Naive thymus-derived CD4-positive, alpha-beta T cell (primary cell): ENCODE results near the gene EPB41L4A. TPM values are rescaled to one million over a fixed set of nuclear protein-coding genes. Genes with fewer than 3 reads are reported as not detected.
A peak's percentile ranks its signal among the peaks of the same experiment; 100 is the strongest.

Source experiments
- ATAC-seq: fragments of 150-1000 bp; cut with Tn5 transposase; 2 replicates; pipeline ENCODE4 v1.10.0; 2021; ENCODE audit warnings: mild to moderate bottlenecking, moderate library complexity
- CTCF ChIA-PET: fragments of 350-600 bp; sonication (Branson Sonifier 250); formaldehyde crosslinking; loops from one replicate; lab custom pipeline; 2021; ENCODE audit warnings: antibody characterized with exemption; lab: Charles Lee
- POLR2A ChIA-PET: fragments of 350-600 bp; sonication (Branson Sonifier 250); formaldehyde crosslinking; loops from one replicate; lab custom pipeline; 2021; ENCODE audit warnings: antibody characterized with exemption, inconsistent platforms; lab: Charles Lee
- DNase-seq, 9 donors: peaks; one replicate each; pipeline versions ENCODE4 v3.0.0 to v3.0.0-alpha.2; 2020 to 2022; ENCODE audit warnings: mixed read lengths in 1 of 9
- H3K27ac ChIP-seq: one replicate; pipeline ENCODE4 v1.7.0; 2013; ENCODE audit warnings: mild to moderate bottlenecking, low read depth, low read length, moderate library complexity
- H3K27me3 ChIP-seq, 2 donors: one replicate each; pipeline ENCODE4 v1.7.0; 2013; ENCODE audit warnings: low read length in 2 of 2, mild to moderate bottlenecking in 2 of 2, moderate library complexity in 2 of 2; ENCODE audit not compliant: control insufficient read depth in 2 of 2, insufficient read depth in 2 of 2
- H3K36me3 ChIP-seq, 3 experiments: 1 replicate in 2 of 3; 2 replicates in 1 of 3; pipeline ENCODE4 v1.7.0; 2013; ENCODE audit warnings: low read length in 3 of 3, mild to moderate bottlenecking in 3 of 3, moderate library complexity in 1 of 3; ENCODE audit not compliant: insufficient read depth in 3 of 3, control insufficient read depth in 2 of 3
- H3K4me1 ChIP-seq, 2 donors: one replicate each; pipeline ENCODE4 v1.7.0; 2013; ENCODE audit warnings: low read length in 2 of 2, mild to moderate bottlenecking in 2 of 2, moderate library complexity in 1 of 2; ENCODE audit not compliant: control insufficient read depth in 2 of 2, insufficient read depth in 2 of 2
- H3K4me3 ChIP-seq: 2 replicates; pipeline ENCODE4 v1.7.0; 2013; ENCODE audit warnings: mild to moderate bottlenecking, low read length
- H3K9me3 ChIP-seq, 3 experiments: 1 replicate in 2 of 3; 2 replicates in 1 of 3; pipeline ENCODE4 v1.7.0; 2013; ENCODE audit warnings: low read length in 3 of 3; ENCODE audit not compliant: control insufficient read depth in 2 of 3
- H3K27ac Mint-ChIP-seq, 9 donors: one replicate each; pipeline ENCODE4 v1.8.0; 2020 to 2022; ENCODE audit warnings: mixed read lengths in 9 of 9, mild to moderate bottlenecking in 8 of 9, moderate library complexity in 5 of 9, inconsistent platforms in 2 of 9
- H3K27me3 Mint-ChIP-seq, 5 donors: one replicate each; pipeline ENCODE4 v1.8.0; 2021 to 2022; ENCODE audit warnings: mixed read lengths in 5 of 5, mild to moderate bottlenecking in 1 of 5
- H3K36me3 Mint-ChIP-seq, 5 donors: one replicate each; pipeline ENCODE4 v1.8.0; 2020 to 2022; ENCODE audit warnings: mixed read lengths in 5 of 5, mild to moderate bottlenecking in 3 of 5, inconsistent platforms in 1 of 5
- H3K4me1 Mint-ChIP-seq, 7 donors: one replicate each; pipeline ENCODE4 v1.8.0; 2020 to 2022; ENCODE audit warnings: mixed read lengths in 7 of 7, mild to moderate bottlenecking in 3 of 7, inconsistent platforms in 1 of 7
- H3K4me3 Mint-ChIP-seq, 10 donors: one replicate each; pipeline ENCODE4 v1.8.0; 2020 to 2022; ENCODE audit warnings: mild to moderate bottlenecking in 10 of 10, mixed read lengths in 10 of 10, moderate library complexity in 6 of 10, inconsistent platforms in 2 of 10
- H3K9me3 Mint-ChIP-seq, 11 donors: one replicate each; pipeline ENCODE4 v1.8.0; 2020 to 2022; ENCODE audit warnings: mixed read lengths in 11 of 11, mild to moderate bottlenecking in 4 of 11, inconsistent platforms in 1 of 11, moderate library complexity in 1 of 11
- intact Hi-C, 2 donors: fragments of 100-400 bp; cut with micrococcal nuclease; formaldehyde crosslinking; loops; one replicate each; pipeline ENCODE4 v1.15.1; 2023
- polyA plus RNA-seq, 2 donors: library from polyadenylated mRNA; unstranded; fragments of 300-500 nt; fragmentation: Illumina TruSeq; gene quantifications; one replicate each; pipeline ENCODE4 v1.2.3, GENCODE V29; 2021
- total RNA-seq, 6 experiments: library from RNA in 5 of 6; stranded (reverse) in 5 of 6; gene quantifications; 1 replicate in 5 of 6; 2 replicates in 1 of 6; pipeline ENCODE4 v1.2.3 and lab custom pipeline; 2021 to 2026

Gene EPB41L4A
- total and polyA plus RNA-seq, 7 experiments from 2014 or later: 0.17 to 1.7 (median 0.96) TPM; not detected in 1

DNA sequence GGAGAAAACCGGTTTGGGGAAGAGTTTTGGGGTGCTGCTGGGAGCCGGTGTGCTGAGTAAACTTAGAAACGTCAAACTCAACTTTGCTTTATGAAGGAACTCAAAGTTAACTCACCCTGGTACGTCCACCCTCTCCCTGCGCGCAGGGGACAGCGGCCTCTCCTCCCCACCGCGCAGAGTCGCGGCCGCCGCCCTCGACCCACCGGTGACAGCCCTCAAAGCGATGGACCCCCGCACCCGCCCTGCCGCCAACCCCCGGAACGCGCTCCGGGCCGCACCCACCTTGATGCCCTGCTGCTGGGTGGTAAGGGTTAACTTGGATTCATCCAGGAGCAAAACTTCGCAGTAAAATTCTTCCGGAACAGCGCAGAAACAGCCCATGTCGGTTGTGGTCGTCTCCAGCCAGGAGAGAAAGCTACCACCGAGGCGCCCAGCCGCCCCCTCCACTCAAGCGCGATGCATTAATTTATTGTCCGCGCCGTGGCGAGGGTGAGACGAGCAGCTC is 366 bp downstream of the EPB41L4A start:
- CTCF ChIA-PET: no interaction called here
- Mint-ChIP-seq H3K27me3 (peaks cover 51 to 72% (median 60%) of the 10 kb centered on the region in 5 donors), H3K9me3 (peaks cover 0 to 9% (median 2%) of the 10 kb centered on the region in 11 donors), H3K36me3 (peaks cover 0 to 4% (median 0%) of the 10 kb centered on the region in 5 donors), H3K4me3 (peak overlapping the region in 8 of 10 donors; percentile 30 to 84 (median 64)), H3K27ac (peak overlapping the region in 1 of 9 donors; percentile 61), H3K4me1 (peaks cover 0 to 17% (median 13%) of the 10 kb centered on the region in 7 donors)
- intact Hi-C loops: loop anchor here in 1 of 2 donors (1.0 to 5.0 kb wide), 3 partner anchors 258 to 559 kb away; partner anchors contain the start of gene DCP2
- Histone ChIP-seq H3K36me3 (no peaks in the 10 kb centered on the region), H3K27ac (no peak overlapping the region), H3K4me1 (no peaks in the 10 kb centered on the region), H3K4me3 (no peak overlapping the region), H3K9me3 (no peaks in the 10 kb centered on the region), H3K27me3 (peaks cover 3 to 9% of the 10 kb centered on the region in 2 donors)
- ATAC-seq: no peak
- DNase-seq: no peak
- POLR2A ChIA-PET: no interaction called here

DNA sequence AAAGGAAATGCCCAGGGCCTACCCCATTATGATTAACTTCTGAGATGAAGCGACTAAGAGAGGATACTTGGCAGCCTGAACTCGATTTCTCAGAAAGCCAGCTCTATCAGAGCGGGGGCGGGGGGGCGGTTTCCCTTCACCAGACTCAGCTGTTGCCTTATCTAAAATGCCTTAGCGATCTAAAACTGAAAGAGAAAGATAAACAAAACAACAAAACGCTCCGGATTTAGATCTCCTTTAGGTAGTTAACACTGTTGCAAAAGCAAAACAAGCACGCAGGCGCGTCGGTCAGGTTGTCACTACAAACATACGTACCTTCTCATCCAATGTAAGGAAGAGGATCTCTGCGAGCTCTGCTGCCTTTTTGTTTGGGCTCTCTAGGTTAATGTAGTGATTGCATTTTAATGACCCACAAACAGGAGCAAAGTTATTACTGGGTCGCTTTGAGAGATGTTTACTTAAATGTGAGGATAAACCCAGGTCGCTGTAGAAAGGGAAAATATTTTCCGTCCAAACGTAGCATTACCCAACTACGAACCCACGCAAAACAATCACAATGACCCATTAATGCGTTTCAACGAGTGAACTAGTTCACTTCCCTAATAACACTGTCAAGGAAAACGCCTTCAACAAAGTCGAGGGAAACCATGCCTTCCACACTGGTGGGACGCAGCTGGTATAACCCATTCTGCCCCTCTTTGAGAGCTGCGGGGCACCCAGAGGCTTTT is 982 bp downstream of the EPB41L4A start:
- Mint-ChIP-seq H3K4me3 (peak overlapping the region; percentile 20 to 84 (median 60)), H3K9me3 (peaks cover 0 to 9% (median 2%) of the 10 kb centered on the region in 11 donors), H3K4me1 (peaks cover 0 to 17% (median 13%) of the 10 kb centered on the region in 7 donors), H3K27ac (peak overlapping the region in 1 of 9 donors; percentile 61), H3K36me3 (peaks cover 0 to 4% (median 0%) of the 10 kb centered on the region in 5 donors), H3K27me3 (peaks cover 51 to 71% (median 64%) of the 10 kb centered on the region in 5 donors)
- peak in 1 of 9 donors; percentile 48 for DNase-seq
- Histone ChIP-seq H3K36me3 (no peaks in the 10 kb centered on the region), H3K4me3 (no peak overlapping the region), H3K27me3 (peaks cover 3 to 9% of the 10 kb centered on the region in 2 donors), H3K9me3 (no peaks in the 10 kb centered on the region), H3K4me1 (no peaks in the 10 kb centered on the region), H3K27ac (no peak overlapping the region)
- peak; percentile 57 for ATAC-seq
- ChIA-PET CTCF (no interaction called here), POLR2A (no interaction called here)
- intact Hi-C loops: loop anchor here in 1 of 2 donors (1.0 to 5.0 kb wide), 3 partner anchors 258 to 559 kb away; partner anchors contain the start of gene DCP2

DNA sequence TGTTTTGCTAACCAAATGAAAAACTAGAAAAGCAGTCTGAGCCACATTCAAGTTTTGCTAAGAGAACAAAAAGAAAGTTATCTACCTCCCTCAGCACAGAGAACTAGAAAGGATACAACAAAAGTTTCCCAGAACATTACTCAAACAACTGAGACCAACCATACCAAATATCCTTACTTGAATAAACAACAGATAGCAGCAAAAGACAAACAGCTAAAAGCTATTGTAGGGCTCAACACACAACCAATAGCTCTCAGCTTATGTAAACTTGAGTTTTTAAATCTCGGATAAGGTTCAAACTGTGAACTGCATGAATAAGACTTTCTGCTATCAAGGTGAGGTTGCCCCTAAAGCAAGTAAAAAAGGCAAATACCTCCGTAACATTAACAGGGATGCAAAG is 3.5 kb downstream of the EPB41L4A start:
- Histone ChIP-seq H3K4me1 (no peaks in the 10 kb centered on the region), H3K9me3 (no peaks in the 10 kb centered on the region), H3K27me3 (peaks cover 3 to 5% of the 10 kb centered on the region in 2 donors), H3K4me3 (no peak overlapping the region), H3K27ac (no peak overlapping the region), H3K36me3 (no peaks in the 10 kb centered on the region)
- intact Hi-C loops: loop anchor here in 1 of 2 donors (5.0 kb wide), 2 partner anchors 342 to 562 kb away; partner anchors contain the start of gene DCP2
- H3K4me1 Mint-ChIP-seq: peaks cover 0 to 11% (median 8%) of the 10 kb centered on the region in 7 donors
- H3K9me3 Mint-ChIP-seq: peaks cover 0 to 1% (median 0%) of the 10 kb centered on the region in 11 donors
- ATAC-seq (no peak), DNase-seq (no peak)
- CTCF ChIA-PET: no interaction called here
- POLR2A ChIA-PET: no interaction called here
- H3K36me3 Mint-ChIP-seq: no peaks in the 10 kb centered on the region
- peaks cover 46 to 69% (median 63%) of the 10 kb centered on the region in 5 donors for H3K27me3 Mint-ChIP-seq
- no peak overlapping the region for H3K27ac Mint-ChIP-seq
- no peak overlapping the region for H3K4me3 Mint-ChIP-seq

DNA sequence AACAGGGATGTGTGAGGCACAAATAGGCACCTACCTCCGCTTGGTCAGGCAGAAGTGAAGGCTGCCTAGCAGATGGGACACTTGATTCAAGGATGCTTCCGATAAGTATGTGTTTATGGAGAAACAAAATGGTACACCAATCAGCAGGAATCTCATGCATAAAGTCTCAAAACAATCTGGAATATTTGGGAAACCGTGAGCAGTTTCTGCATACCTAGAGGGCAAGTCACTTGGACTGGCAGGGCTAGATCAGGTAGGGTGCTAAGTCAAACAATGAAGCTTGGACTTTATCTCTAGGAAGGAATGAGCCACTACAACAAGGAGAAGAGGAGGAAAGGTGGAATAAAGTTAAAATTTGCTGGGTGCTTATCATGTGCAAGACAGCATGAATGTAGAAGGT is 5.5 kb downstream of the EPB41L4A start:
- Mint-ChIP-seq H3K36me3 (no peaks in the 10 kb centered on the region), H3K27ac (no peak overlapping the region), H3K4me1 (peaks cover 0 to 10% (median 8%) of the 10 kb centered on the region in 7 donors), H3K9me3 (peaks cover 0 to 2% (median 0%) of the 10 kb centered on the region in 11 donors), H3K27me3 (peaks cover 48 to 71% (median 57%) of the 10 kb centered on the region in 5 donors), H3K4me3 (no peak overlapping the region)
- Histone ChIP-seq H3K4me3 (no peak overlapping the region), H3K4me1 (no peaks in the 10 kb centered on the region), H3K36me3 (no peaks in the 10 kb centered on the region), H3K9me3 (no peaks in the 10 kb centered on the region), H3K27ac (no peak overlapping the region), H3K27me3 (peaks cover 0 to 3% of the 10 kb centered on the region in 2 donors)
- ChIA-PET CTCF (no interaction called here), POLR2A (no interaction called here)
- DNase-seq (no peak), ATAC-seq (no peak)
- intact Hi-C loops: no loop called here

DNA sequence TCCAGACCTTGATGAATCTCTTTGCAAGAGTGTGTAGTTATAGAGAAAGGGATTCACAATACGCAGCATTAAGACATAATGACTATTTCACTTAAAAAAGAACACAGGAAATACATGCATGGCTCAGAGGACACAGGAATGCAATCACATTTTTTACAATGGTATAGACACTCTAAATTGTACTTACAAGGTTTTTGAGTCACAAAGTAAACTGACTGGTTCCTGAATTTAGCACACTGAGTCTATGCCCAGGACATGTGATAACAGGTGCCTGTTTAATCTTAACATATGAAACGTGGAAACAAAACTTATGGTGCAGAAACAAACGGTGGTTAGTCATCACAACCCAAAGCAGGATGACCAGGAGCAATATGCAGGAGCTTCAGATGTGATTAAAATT is 6.7 kb downstream of the EPB41L4A start:
- Mint-ChIP-seq H3K36me3 (no peaks in the 10 kb centered on the region), H3K4me1 (peaks cover 0 to 1% (median 0%) of the 10 kb centered on the region in 7 donors), H3K9me3 (peaks cover 0 to 2% (median 0%) of the 10 kb centered on the region in 11 donors), H3K27ac (no peak overlapping the region), H3K4me3 (no peak overlapping the region), H3K27me3 (peaks cover 38 to 65% (median 47%) of the 10 kb centered on the region in 5 donors)
- no peak overlapping the region for H3K27ac ChIP-seq
- H3K4me1 ChIP-seq: no peaks in the 10 kb centered on the region
- H3K36me3 ChIP-seq: no peaks in the 10 kb centered on the region
- no peaks in the 10 kb centered on the region for H3K27me3 ChIP-seq
- no peak overlapping the region for H3K4me3 ChIP-seq
- H3K9me3 ChIP-seq: no peaks in the 10 kb centered on the region
- DNase-seq (no peak), ATAC-seq (no peak)
- CTCF ChIA-PET: no interaction called here
- POLR2A ChIA-PET: no interaction called here
- intact Hi-C loops: no loop called here

DNA sequence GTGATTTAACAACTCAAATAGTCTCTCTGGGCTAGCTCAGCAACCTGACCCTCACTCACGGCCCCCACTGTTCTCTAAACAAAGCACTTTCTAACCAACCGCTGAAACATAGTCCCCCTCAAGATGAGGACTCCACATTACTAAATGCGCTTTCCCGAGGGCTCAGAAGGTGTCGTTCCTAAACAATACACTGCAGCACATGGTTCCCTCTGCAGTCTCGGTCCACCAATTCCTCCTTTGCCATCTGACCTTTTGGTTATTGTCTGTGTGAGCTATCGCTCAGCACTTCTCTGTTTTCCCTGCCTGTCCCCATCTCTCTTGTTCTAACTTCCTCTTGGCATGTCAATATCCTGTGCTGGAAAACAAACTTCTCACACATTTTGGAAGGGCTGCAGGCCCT is 7.2 kb downstream of the EPB41L4A start:
- Mint-ChIP-seq H3K27me3 (peaks cover 35 to 64% (median 43%) of the 10 kb centered on the region in 5 donors), H3K27ac (no peak overlapping the region), H3K4me1 (peaks cover 0 to 1% (median 0%) of the 10 kb centered on the region in 7 donors), H3K36me3 (no peaks in the 10 kb centered on the region), H3K9me3 (peaks cover 0 to 2% (median 0%) of the 10 kb centered on the region in 11 donors), H3K4me3 (no peak overlapping the region)
- Histone ChIP-seq H3K4me1 (no peaks in the 10 kb centered on the region), H3K27me3 (no peaks in the 10 kb centered on the region), H3K36me3 (no peaks in the 10 kb centered on the region), H3K4me3 (no peak overlapping the region), H3K27ac (no peak overlapping the region), H3K9me3 (no peaks in the 10 kb centered on the region)
- ATAC-seq (no peak), DNase-seq (no peak)
- intact Hi-C loops: no loop called here
- POLR2A ChIA-PET: no interaction called here
- CTCF ChIA-PET: no interaction called here
